Measurements from ENCODE around the gene KLHL24.

- TF ChIP-seq CTCF (IDR thresholded peaks at IDR 0.05) (no peak), USF2 (CRISPR knock-in tag; IDR thresholded peaks at IDR 0.05) (no peak), PREB (CRISPR knock-in tag; IDR thresholded peaks at IDR 0.05; ENCODE audit: borderline replicate concordance) (no peak), ATF3 (CRISPR knock-in tag; conservative IDR thresholded peaks at IDR 0.05) (no peak), PRDM15 (CRISPR knock-in tag; IDR thresholded peaks at IDR 0.05) (no peak), STAT6 (CRISPR knock-in tag; conservative IDR thresholded peaks at IDR 0.05; ENCODE audit: low read depth) (no peak), HMGXB4 (CRISPR knock-in tag; IDR thresholded peaks at IDR 0.05) (no peak), ZSCAN18 (CRISPR knock-in tag; IDR thresholded peaks at IDR 0.05) (no peak), ATF2 (CRISPR knock-in tag; IDR thresholded peaks at IDR 0.05; ENCODE audit: borderline replicate concordance, low read depth) (no peak), ZBTB21 (CRISPR knock-in tag; IDR thresholded peaks at IDR 0.05; ENCODE audit: borderline replicate concordance) (no peak), ERG (CRISPR knock-in tag; IDR thresholded peaks at IDR 0.05) (no peak), NFE2L1 (CRISPR knock-in tag; IDR thresholded peaks at IDR 0.05) (no peak), USF1 (CRISPR knock-in tag; IDR thresholded peaks at IDR 0.05) (no peak), GABPB1 (CRISPR knock-in tag; IDR thresholded peaks at IDR 0.05) (no peak)
Measured at GRCh38 chr3:183725387-183725786, 90.0 kb downstream of the KLHL24 start.

Data from WTC11 (cell line).